ENCODE data around the gene PKP2.

PKP2 gene

DNA sequence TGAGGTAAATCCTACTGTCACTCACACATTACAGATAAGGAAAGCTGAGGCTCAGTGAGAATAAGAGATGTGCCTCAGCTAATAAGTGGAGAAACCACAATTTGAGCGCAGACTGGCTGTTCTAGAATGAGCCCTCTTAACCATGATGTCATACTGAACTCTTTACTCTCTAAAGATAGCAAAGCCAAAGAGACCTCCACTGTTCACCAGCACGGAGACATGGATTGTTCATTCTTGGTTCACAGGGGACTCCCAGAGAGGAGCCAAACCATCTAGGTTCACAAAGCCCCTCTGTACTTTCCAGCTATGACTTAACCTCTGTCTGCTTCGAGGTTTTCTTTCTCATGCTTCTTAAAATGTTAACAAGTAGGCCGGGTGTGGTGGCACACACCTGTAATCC is 108.2 kb downstream of the PKP2 start:
- no peak for TF ChIP-seq ZFX (IDR thresholded peaks at IDR 0.05)
- TF ChIP-seq, protein P1, sequence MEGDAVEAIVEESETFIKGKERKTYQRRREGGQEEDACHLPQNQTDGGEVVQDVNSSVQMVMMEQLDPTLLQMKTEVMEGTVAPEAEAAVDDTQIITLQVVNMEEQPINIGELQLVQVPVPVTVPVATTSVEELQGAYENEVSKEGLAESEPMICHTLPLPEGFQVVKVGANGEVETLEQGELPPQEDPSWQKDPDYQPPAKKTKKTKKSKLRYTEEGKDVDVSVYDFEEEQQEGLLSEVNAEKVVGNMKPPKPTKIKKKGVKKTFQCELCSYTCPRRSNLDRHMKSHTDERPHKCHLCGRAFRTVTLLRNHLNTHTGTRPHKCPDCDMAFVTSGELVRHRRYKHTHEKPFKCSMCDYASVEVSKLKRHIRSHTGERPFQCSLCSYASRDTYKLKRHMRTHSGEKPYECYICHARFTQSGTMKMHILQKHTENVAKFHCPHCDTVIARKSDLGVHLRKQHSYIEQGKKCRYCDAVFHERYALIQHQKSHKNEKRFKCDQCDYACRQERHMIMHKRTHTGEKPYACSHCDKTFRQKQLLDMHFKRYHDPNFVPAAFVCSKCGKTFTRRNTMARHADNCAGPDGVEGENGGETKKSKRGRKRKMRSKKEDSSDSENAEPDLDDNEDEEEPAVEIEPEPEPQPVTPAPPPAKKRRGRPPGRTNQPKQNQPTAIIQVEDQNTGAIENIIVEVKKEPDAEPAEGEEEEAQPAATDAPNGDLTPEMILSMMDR (conservative IDR thresholded peaks at IDR 0.05): no peak
- no peak overlapping the region for H3K27ac ChIP-seq

DNA sequence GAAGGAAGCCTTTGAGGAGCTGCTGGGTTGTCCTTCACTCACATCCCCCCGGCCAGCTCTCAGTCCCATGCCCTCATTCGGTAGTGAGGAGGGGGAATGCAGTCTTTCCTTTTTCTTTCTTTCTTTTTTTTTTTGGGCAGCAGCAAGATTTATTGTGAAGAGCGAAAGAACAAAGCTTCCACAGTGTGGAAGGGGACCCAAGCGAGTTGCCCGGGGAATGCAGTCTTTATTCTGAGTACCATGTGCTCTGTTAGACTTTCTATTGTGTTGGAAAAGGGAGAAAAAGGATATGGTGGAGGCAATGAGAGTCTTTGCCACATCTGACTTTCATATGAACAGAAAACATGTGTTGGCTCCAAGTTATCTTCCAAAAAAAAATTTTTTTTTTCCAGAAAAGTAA is 111.0 kb downstream of the PKP2 start:
- TF ChIP-seq ZFX (IDR thresholded peaks at IDR 0.05): no peak
- TF ChIP-seq, protein P1 (conservative IDR thresholded peaks at IDR 0.05): no peak
- no peak overlapping the region for H3K27ac ChIP-seq

DNA sequence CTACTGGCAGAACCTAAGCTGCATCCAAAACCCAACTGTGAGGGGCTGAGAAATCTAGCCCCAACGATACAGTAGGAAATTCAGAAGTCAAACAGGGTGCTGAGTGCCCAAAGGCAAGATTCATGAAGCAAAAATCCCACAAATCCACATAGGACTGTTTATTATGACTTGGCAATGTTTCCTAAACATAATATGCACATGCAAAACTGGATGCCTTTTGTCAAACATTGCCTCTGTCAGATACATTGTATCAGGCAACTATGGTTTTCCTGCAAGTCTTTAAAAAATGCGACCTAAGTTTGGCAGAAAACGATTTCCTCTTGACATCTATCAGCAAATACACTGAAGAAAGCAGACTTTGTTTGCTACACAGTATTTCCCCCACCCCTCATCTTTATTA is 113.5 kb downstream of the PKP2 start:
- no peak for TF ChIP-seq ZFX (IDR thresholded peaks at IDR 0.05)
- TF ChIP-seq, protein P1 (conservative IDR thresholded peaks at IDR 0.05): no peak
- no peak overlapping the region for H3K27ac ChIP-seq

DNA sequence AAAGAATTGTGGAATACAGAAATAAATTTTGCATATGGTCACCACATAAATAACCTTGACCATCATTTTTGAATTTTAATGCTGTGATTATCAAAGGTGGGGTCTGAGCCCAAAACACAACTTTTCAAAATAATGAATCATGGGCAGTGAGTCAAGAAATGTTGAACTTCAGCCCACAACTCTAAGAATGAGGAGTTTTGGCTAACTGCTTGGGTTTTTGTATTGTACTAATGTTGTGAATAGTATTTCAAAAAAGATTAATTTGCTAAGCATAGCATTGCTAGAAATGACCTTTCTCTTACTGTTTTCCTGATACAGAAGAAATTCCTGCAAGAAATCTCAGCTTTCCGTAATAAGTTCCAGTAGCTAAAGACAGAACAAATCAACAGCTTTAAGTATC is 116.5 kb downstream of the PKP2 start:
- TF ChIP-seq ZFX (IDR thresholded peaks at IDR 0.05): no peak
- TF ChIP-seq, protein P1 (conservative IDR thresholded peaks at IDR 0.05): no peak
- H3K27ac ChIP-seq: no peak overlapping the region

DNA sequence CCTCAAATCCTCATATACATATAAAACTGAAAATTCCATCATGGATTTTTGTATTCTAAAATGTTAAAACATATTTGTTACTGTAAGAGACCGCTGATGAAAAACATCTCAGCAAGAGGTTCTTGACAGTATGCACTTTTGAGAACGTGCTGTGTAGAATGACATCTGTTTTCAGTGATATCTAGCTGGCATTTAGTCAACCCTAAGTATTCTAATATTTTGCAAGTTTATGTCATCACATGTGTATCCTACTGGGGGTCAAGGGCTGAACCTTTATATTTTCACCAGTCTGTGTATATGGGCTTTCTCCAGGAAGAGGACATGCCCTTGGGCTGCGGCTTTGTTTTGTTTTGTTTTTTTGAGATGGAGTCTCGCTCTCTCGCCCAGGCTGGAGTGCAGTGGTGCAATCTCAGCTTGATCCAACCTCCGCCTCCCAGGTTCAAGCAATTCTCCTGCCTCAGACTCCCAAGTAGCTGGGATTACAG is 118.8 kb downstream of the PKP2 start:
- no peak overlapping the region for H3K27ac ChIP-seq
- no peak for TF ChIP-seq ZFX (IDR thresholded peaks at IDR 0.05)
- TF ChIP-seq, protein P1 (conservative IDR thresholded peaks at IDR 0.05): no peak

DNA sequence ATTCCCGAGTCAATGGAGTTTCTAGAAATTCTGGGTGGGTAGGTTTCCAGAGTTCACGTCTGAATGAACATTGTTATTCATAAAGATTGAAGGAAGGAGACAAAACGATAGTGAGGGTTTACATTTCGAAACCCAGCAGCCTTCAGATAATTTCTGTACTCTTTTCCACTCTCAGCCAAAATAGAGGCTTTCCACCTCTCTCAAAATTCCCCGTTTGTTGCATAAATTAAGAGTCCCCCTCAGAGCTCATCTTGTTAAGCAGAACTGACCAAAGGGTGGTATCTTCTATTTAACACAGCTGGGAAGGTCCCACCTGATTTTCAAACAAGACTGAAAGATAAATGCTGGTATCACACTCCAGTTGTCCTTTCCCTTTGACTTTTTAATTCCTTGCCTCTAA is 119.4 kb downstream of the PKP2 start:
- TF ChIP-seq ZFX (IDR thresholded peaks at IDR 0.05): no peak
- TF ChIP-seq, protein P1 (conservative IDR thresholded peaks at IDR 0.05): no peak

DNA sequence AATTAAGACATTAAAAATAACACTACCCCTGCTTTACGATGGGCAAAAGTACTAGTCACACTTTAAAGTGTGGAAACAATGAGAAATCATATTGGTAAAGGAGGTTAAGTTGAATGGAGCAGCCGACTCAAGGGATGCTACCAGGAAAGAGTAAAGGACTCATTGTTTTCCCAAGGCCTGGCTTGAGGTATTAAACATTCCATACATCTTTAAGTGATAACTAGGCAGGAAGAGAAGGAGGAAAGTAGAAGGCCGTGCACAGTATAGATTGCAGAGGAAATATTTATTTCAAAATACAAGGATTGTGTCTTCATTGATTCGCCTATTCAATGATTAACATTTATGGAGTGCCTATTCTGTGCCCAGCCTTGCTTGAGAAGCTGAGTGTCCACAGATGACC is 120.3 kb downstream of the PKP2 start:
- TF ChIP-seq, protein P1 (conservative IDR thresholded peaks at IDR 0.05): no peak
- no peak for TF ChIP-seq ZFX (IDR thresholded peaks at IDR 0.05)
- no peak overlapping the region for H3K27ac ChIP-seq

More for the DNA sequence above, 119.4 kb downstream of the PKP2 start:
- no peak overlapping the region for H3K27ac ChIP-seq

Data from C4-2B (cell line).